WERI-Rb-1 (cell line): ENCODE measurements around the gene SNCB.

Experiments
- DNase-seq: peaks from one replicate; pipeline ENCODE4 v3.0.0-alpha.2; 2020
- H3K27ac ChIP-seq: fragments of 250-450 bp; sonication (Bioruptor Pico); 2 replicates; pipeline ENCODE4 v1.5.1; 2020; ENCODE audit warnings: mild to moderate bottlenecking, moderate library complexity
- H3K27me3 ChIP-seq: fragments of 250-450 bp; sonication (Bioruptor Pico); 2 replicates; pipeline ENCODE4 v1.5.1; 2021; ENCODE audit warnings: mild to moderate bottlenecking, low read depth, moderate library complexity; ENCODE audit not compliant: insufficient read depth, severe bottlenecking
- H3K36me3 ChIP-seq: fragments of 250-450 bp; sonication (Bioruptor Pico); 2 replicates; pipeline ENCODE4 v1.5.1; 2020; ENCODE audit warnings: mild to moderate bottlenecking, moderate library complexity
- H3K4me3 ChIP-seq: 2 replicates; pipeline ENCODE4 v1.5.1; 2011; ENCODE audit warnings: low read depth, mild to moderate bottlenecking, control low read depth, low read length
- H3K9me3 ChIP-seq: fragments of 250-450 bp; sonication (Bioruptor Pico); 2 replicates; pipeline ENCODE4 v1.5.1; 2021; ENCODE audit warnings: mild to moderate bottlenecking, moderate library complexity; ENCODE audit not compliant: severe bottlenecking
- TF ChIP-seq, protein P1 (sequence below): IDR thresholded peaks from 2 replicates; pipeline ENCODE4 v1.5.1; 2011; ENCODE audit warnings: low read depth, mild to moderate bottlenecking, control low read depth, inconsistent platforms, low read length

Gene SNCB

DNA sequence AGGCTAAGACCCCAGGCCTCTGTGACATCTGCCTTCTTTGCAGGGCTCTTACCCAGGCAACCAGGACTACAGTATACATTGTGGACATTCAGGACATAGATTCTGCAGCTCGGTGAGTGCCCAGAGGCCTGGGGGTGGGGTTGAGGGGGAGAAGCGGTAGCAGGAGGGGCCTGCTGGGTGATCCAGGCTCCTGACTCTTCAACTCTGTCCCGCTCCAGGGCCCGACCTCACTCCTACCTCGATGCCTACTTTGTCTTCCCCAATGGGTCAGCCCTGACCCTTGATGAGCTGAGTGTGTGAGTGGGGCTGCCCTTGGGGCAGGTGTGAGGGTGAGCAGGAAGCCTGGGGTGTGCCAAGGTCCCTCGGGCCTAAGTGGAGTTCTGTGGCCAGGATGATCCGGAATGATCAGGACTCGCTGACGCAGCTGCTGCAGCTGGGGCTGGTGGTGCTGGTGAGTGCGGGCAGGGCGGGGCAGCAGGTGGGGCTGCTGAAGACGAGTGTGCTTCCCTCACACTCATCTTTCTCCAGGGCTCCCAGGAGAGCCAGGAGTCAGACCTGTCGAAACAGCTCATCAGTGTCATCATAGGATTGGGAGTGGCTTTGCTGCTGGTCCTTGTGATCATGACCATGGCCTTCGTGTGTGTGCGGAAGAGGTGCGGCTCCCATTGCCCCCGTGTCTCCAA, 40.2 kb downstream of the SNCB start:
- no peaks in the 10 kb centered on the region for H3K27me3 ChIP-seq
- peaks cover 12% of the 10 kb centered on the region for H3K9me3 ChIP-seq
- H3K4me3 ChIP-seq = no peak overlapping the region
- TF ChIP-seq, protein P1, sequence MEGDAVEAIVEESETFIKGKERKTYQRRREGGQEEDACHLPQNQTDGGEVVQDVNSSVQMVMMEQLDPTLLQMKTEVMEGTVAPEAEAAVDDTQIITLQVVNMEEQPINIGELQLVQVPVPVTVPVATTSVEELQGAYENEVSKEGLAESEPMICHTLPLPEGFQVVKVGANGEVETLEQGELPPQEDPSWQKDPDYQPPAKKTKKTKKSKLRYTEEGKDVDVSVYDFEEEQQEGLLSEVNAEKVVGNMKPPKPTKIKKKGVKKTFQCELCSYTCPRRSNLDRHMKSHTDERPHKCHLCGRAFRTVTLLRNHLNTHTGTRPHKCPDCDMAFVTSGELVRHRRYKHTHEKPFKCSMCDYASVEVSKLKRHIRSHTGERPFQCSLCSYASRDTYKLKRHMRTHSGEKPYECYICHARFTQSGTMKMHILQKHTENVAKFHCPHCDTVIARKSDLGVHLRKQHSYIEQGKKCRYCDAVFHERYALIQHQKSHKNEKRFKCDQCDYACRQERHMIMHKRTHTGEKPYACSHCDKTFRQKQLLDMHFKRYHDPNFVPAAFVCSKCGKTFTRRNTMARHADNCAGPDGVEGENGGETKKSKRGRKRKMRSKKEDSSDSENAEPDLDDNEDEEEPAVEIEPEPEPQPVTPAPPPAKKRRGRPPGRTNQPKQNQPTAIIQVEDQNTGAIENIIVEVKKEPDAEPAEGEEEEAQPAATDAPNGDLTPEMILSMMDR = no peak
- H3K27ac ChIP-seq = no peak overlapping the region
- DNase-seq = no peak
- peaks cover 26% of the 10 kb centered on the region for H3K36me3 ChIP-seq

DNA sequence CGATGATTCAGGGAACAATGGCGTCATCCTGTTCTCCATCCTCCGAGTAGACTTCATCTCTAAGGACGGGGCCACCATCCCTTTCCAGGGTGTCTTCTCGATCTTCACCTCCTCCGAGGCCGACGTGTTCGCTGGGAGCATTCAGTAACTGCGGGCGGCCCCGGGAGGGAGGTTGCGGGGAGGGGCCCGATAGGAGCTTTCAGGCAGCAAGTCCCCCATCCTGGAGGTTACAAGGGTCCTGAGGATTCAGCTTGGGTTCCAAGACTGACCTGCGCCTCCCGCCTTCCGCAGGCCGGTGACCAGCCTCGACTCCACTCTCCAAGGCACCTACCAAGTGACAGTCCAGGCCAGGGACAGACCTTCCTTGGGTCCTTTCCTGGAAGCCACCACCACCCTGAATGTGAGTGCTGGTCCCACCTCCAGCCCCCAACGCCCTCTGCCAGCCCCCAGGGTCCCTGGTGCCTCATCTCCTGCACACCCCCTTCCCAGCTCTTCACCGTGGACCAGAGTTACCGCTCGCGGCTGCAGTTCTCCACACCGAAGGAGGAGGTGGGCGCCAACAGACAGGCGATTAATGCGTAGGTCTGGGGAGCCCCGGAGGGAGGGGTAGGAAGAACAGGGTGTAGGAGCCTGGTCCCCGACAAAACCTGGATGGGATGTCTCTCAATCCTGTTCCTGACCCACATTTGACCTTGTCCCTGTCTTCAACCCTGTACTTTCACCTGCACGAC, 41.1 kb downstream of the SNCB start:
- Histone ChIP-seq H3K36me3 (peaks cover 17% of the 10 kb centered on the region), H3K9me3 (peaks cover 18% of the 10 kb centered on the region), H3K27me3 (no peaks in the 10 kb centered on the region), H3K4me3 (no peak overlapping the region), H3K27ac (no peak overlapping the region)
- TF ChIP-seq, protein P1 = no peak
- DNase-seq = no peak

DNA sequence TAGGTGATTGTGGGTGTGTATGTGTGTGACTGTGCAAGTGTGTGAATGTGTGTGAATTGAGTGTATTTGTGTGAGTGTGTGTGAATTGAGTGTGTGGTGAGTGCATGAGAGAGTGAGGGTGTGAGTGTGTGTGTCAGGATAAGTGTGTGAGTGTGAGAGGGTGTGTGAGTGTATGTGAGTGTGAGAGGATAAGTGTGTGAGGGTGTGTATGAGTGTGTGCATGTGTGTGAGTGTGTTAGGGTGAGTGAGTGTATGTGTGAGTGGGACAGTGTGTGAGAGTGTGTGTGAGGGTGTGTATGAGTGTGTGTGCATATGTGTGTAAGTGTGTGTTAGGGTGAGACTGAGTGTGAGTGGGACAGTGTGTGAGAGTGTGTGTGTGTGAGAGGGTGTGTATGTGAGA, 42.0 kb downstream of the SNCB start:
- Histone ChIP-seq H3K9me3 (peaks cover 18% of the 10 kb centered on the region), H3K36me3 (peaks cover 13% of the 10 kb centered on the region; the same call in 1 of the 2 replicates), H3K4me3 (no peak overlapping the region), H3K27ac (no peak overlapping the region), H3K27me3 (no peaks in the 10 kb centered on the region)
- TF ChIP-seq, protein P1 = no peak
- no peak for DNase-seq

DNA sequence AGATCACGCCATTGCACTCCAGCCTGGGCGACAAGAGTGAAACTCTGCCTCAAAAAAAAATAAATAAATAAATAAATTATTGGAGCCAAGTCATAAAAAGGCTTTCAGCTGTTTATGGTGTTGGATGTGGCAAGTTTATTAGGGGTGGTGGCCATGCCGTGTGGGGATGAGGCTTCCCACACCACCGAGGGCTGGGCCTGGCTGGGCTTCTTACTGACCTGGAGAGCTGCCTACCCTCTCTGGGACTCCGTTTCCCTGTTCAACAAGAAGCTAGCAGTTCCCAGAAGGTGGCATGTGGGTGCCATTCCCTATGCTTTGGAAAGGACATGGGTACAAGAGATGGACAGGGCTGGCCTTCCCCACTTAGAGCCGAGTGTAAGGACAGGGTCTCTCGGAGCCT, 42.9 kb downstream of the SNCB start:
- no peaks in the 10 kb centered on the region for H3K27me3 ChIP-seq
- H3K27ac ChIP-seq = no peak overlapping the region
- H3K36me3 ChIP-seq = peaks cover 13% of the 10 kb centered on the region; the same call in 1 of the 2 replicates
- TF ChIP-seq, protein P1 = no peak
- H3K4me3 ChIP-seq = no peak overlapping the region
- H3K9me3 ChIP-seq = peaks cover 18% of the 10 kb centered on the region
- no peak for DNase-seq

DNA sequence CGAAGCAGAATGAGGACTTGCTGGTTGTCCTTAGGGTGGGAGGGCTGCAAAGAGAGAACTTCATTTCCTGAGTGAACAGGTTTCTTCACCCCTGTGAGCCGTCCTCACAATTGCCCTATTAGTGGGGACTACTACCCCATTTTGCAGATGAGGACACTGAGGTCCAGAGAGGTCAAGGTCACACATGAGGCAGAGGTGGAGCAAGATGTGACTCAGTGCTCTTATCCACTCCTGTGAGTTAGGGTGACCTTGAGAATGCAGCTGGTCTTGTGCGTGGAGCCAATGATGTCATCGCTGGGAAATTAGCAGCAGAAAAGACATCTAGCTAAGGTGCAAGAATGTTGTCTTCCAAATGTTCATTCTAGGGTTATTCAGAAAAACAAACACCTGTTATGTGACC, 47.3 kb downstream of the SNCB start:
- H3K27ac ChIP-seq = no peak overlapping the region
- peaks cover 6% of the 10 kb centered on the region for H3K9me3 ChIP-seq
- TF ChIP-seq, protein P1 = no peak
- no peak overlapping the region for H3K4me3 ChIP-seq
- H3K27me3 ChIP-seq = no peaks in the 10 kb centered on the region
- DNase-seq = no peak
- H3K36me3 ChIP-seq = no peaks in the 10 kb centered on the region
